NCI-H2029 (cell line): ENCODE data around the gene TAS1R1.
A peak's percentile ranks its signal among the peaks of the same experiment; 100 is the strongest.

Source experiments
- DNase-seq: peaks from one replicate; lab custom pipeline; 2025; lab: John Stamatoyannopoulos, UW

Gene TAS1R1

GRCh38 chr1:6554907-6555778 is at the start of gene TAS1R1:
TAS1R1 (plus strand) TSS chr1:6555307; CDS start chr1:6555374, 67 bp downstream.
- DNase-seq: peak; percentile 17

- no peak for DNase-seq
Measured at GRCh38 chr1:6505367-6506209, 49.5 kb upstream of the TAS1R1 start.

GRCh38 chr1:6506210-6507036 is 48.7 kb upstream of the TAS1R1 start:
- DNase-seq: no peak

- no peak for DNase-seq
Measured at GRCh38 chr1:6507037-6507428, 48.1 kb upstream of the TAS1R1 start.

GRCh38 chr1:6507461-6507911 is 47.6 kb upstream of the TAS1R1 start:
- no peak for DNase-seq

- DNase-seq: no peak
Measured at GRCh38 chr1:6508154-6508815, 46.8 kb upstream of the TAS1R1 start.

- no peak for DNase-seq
Measured at GRCh38 chr1:6508816-6509189, 46.3 kb upstream of the TAS1R1 start.

GRCh38 chr1:6509220-6509918 is 45.7 kb upstream of the TAS1R1 start:
- DNase-seq: no peak

- no peak for DNase-seq
Measured at GRCh38 chr1:6509919-6510291, 45.2 kb upstream of the TAS1R1 start.

- DNase-seq: no peak
Measured at GRCh38 chr1:6510493-6510892, 44.6 kb upstream of the TAS1R1 start.

- DNase-seq: no peak
Measured at GRCh38 chr1:6511056-6511455, 44.1 kb upstream of the TAS1R1 start.

- DNase-seq: no peak
Measured at GRCh38 chr1:6511561-6512244, 43.4 kb upstream of the TAS1R1 start.

GRCh38 chr1:6512245-6512907 is 42.7 kb upstream of the TAS1R1 start:
- DNase-seq: no peak

GRCh38 chr1:6512908-6513280 is 42.2 kb upstream of the TAS1R1 start:
- DNase-seq: no peak

GRCh38 chr1:6513320-6513801 is 41.7 kb upstream of the TAS1R1 start:
- DNase-seq: no peak

GRCh38 chr1:6515771-6516170 is 39.3 kb upstream of the TAS1R1 start:
- DNase-seq: no peak

GRCh38 chr1:6517435-6517851 is 37.7 kb upstream of the TAS1R1 start:
- no peak for DNase-seq

- no peak for DNase-seq
Measured at GRCh38 chr1:6519491-6519934, 35.6 kb upstream of the TAS1R1 start.

GRCh38 chr1:6519935-6520671 is 35.0 kb upstream of the TAS1R1 start:
- DNase-seq: no peak
